ENCODE data around the gene EPB41L1.

Gene EPB41L1

GRCh38 chr20:36199345-36200257, 45.1 kb downstream of the EPB41L1 start:
- Histone ChIP-seq H2BK120ac (ENCODE audit: low read depth, low read length) (no peak overlapping the region), H3K79me1 (ENCODE audit: low read depth, low read length) (no peaks in the 10 kb centered on the region), H3K27me3 (ENCODE audit: control insufficient read depth in 3 of 3, insufficient read depth in 3 of 3, low read depth in 1 of 3, low read length in 3 of 3) (no peaks in the 10 kb centered on the region), H3K23ac (ENCODE audit: low read depth, low read length, poor library complexity) (peak overlapping the region; percentile 15), H3K36me3 (replicated peaks in 1 of 2; ENCODE audit: control insufficient read depth in 2 of 2, insufficient read depth in 2 of 2, low read length in 2 of 2) (peaks cover 3 to 87% of the 10 kb centered on the region in 2 donors), H3K18ac (ENCODE audit: low read length) (no peak overlapping the region), H3K4me2 (ENCODE audit: insufficient read depth, low read length, poor library complexity, severe bottlenecking) (no peak overlapping the region), H3K9me3 (replicated peaks in 1 of 2; ENCODE audit: control insufficient read depth in 2 of 2, insufficient read depth in 1 of 2, low read depth in 1 of 2, low read length in 2 of 2) (no peaks in the 10 kb centered on the region), H4K91ac (ENCODE audit: low read depth, low read length, poor library complexity) (no peak overlapping the region), H3K4me1 (ENCODE audit: control insufficient read depth in 2 of 2, insufficient read depth in 1 of 2, low read depth in 1 of 2, low read length in 2 of 2) (no peaks in the 10 kb centered on the region), H3K4me3 (ENCODE audit: low read length in 2 of 2) (no peak overlapping the region), H2AFZ (ENCODE audit: low read length) (no peak overlapping the region), H2BK5ac (ENCODE audit: low read length) (no peak overlapping the region), H3K9ac (ENCODE audit: low read depth, low read length, poor library complexity) (no peak overlapping the region), H4K8ac (ENCODE audit: low read depth, low read length) (no peak overlapping the region), H3K27ac (replicated peaks; ENCODE audit: low read length) (no peak overlapping the region), H3K14ac (ENCODE audit: low read length) (no peak overlapping the region), H2BK12ac (ENCODE audit: low read length) (no peak overlapping the region), H2BK15ac (ENCODE audit: low read length) (no peak overlapping the region), H2AK5ac (ENCODE audit: low read depth, low read length) (no peak overlapping the region), H3K4ac (ENCODE audit: low read length) (no peak overlapping the region)
- no CpG with 5 or more reads among the region's 6 CpGs for WGBS, 2 donors (ENCODE audit: extremely low coverage in 2 of 2, insufficient read length in 2 of 2, insufficient replicate concordance in 1 of 2)
- DNase-seq (ENCODE audit: low spot score): peak; percentile 80

GRCh38 chr20:36200451-36200850, 45.9 kb downstream of the EPB41L1 start:
- Histone ChIP-seq H3K4ac (ENCODE audit: low read length) (no peak overlapping the region), H2BK5ac (ENCODE audit: low read length) (no peak overlapping the region), H3K23ac (ENCODE audit: low read depth, low read length, poor library complexity) (no peak overlapping the region), H3K36me3 (replicated peaks in 1 of 2; ENCODE audit: control insufficient read depth in 2 of 2, insufficient read depth in 2 of 2, low read length in 2 of 2) (peaks cover 1 to 86% of the 10 kb centered on the region in 2 donors), H2BK15ac (ENCODE audit: low read length) (no peak overlapping the region), H2AK5ac (ENCODE audit: low read depth, low read length) (no peak overlapping the region), H2BK120ac (ENCODE audit: low read depth, low read length) (no peak overlapping the region), H3K4me3 (ENCODE audit: low read length in 2 of 2) (no peak overlapping the region), H3K9me3 (replicated peaks in 1 of 2; ENCODE audit: control insufficient read depth in 2 of 2, insufficient read depth in 1 of 2, low read depth in 1 of 2, low read length in 2 of 2) (no peaks in the 10 kb centered on the region), H3K4me2 (ENCODE audit: insufficient read depth, low read length, poor library complexity, severe bottlenecking) (no peak overlapping the region), H4K91ac (ENCODE audit: low read depth, low read length, poor library complexity) (no peak overlapping the region), H3K9ac (ENCODE audit: low read depth, low read length, poor library complexity) (no peak overlapping the region), H2BK12ac (ENCODE audit: low read length) (no peak overlapping the region), H4K8ac (ENCODE audit: low read depth, low read length) (no peak overlapping the region), H3K14ac (ENCODE audit: low read length) (no peak overlapping the region), H3K4me1 (ENCODE audit: control insufficient read depth in 2 of 2, insufficient read depth in 1 of 2, low read depth in 1 of 2, low read length in 2 of 2) (no peaks in the 10 kb centered on the region), H3K18ac (ENCODE audit: low read length) (no peak overlapping the region), H2AFZ (ENCODE audit: low read length) (no peak overlapping the region), H3K79me1 (ENCODE audit: low read depth, low read length) (no peaks in the 10 kb centered on the region), H3K27me3 (ENCODE audit: control insufficient read depth in 3 of 3, insufficient read depth in 3 of 3, low read depth in 1 of 3, low read length in 3 of 3) (no peaks in the 10 kb centered on the region), H3K27ac (replicated peaks; ENCODE audit: low read length) (no peak overlapping the region)
- no CpG with 5 or more reads among the region's 1 CpG for WGBS, 2 donors (ENCODE audit: extremely low coverage in 2 of 2, insufficient read length in 2 of 2, insufficient replicate concordance in 1 of 2)
- DNase-seq (ENCODE audit: low spot score): no peak

- no peak overlapping the region for H3K4me2 ChIP-seq (ENCODE audit: insufficient read depth, low read length, poor library complexity, severe bottlenecking)
- no CpG with 5 or more reads among the region's 4 CpGs for WGBS, 2 donors (ENCODE audit: extremely low coverage in 2 of 2, insufficient read length in 2 of 2, insufficient replicate concordance in 1 of 2)
- H3K4me1 ChIP-seq (ENCODE audit: control insufficient read depth in 2 of 2, insufficient read depth in 1 of 2, low read depth in 1 of 2, low read length in 2 of 2): no peaks in the 10 kb centered on the region
- H4K91ac ChIP-seq (ENCODE audit: low read depth, low read length, poor library complexity): no peak overlapping the region
- no peaks in the 10 kb centered on the region for H3K79me1 ChIP-seq (ENCODE audit: low read depth, low read length)
- H2AFZ ChIP-seq (ENCODE audit: low read length): no peak overlapping the region
- H2BK15ac ChIP-seq (ENCODE audit: low read length): no peak overlapping the region
- H3K27me3 ChIP-seq (ENCODE audit: control insufficient read depth in 3 of 3, insufficient read depth in 3 of 3, low read depth in 1 of 3, low read length in 3 of 3): no peaks in the 10 kb centered on the region
- no peak overlapping the region for H3K4me3 ChIP-seq (ENCODE audit: low read length in 2 of 2)
- H3K27ac ChIP-seq (replicated peaks; ENCODE audit: low read length): no peak overlapping the region
- H3K18ac ChIP-seq (ENCODE audit: low read length): no peak overlapping the region
- H3K36me3 ChIP-seq (replicated peaks in 1 of 2; ENCODE audit: control insufficient read depth in 2 of 2, insufficient read depth in 2 of 2, low read length in 2 of 2): peaks cover 1 to 86% of the 10 kb centered on the region in 2 donors
- no peak overlapping the region for H3K14ac ChIP-seq (ENCODE audit: low read length)
- no peak overlapping the region for H2BK120ac ChIP-seq (ENCODE audit: low read depth, low read length)
- no peak overlapping the region for H2BK5ac ChIP-seq (ENCODE audit: low read length)
- H3K23ac ChIP-seq (ENCODE audit: low read depth, low read length, poor library complexity): no peak overlapping the region
- H3K9ac ChIP-seq (ENCODE audit: low read depth, low read length, poor library complexity): no peak overlapping the region
- no peaks in the 10 kb centered on the region for H3K9me3 ChIP-seq (replicated peaks in 1 of 2; ENCODE audit: control insufficient read depth in 2 of 2, insufficient read depth in 1 of 2, low read depth in 1 of 2, low read length in 2 of 2)
- no peak overlapping the region for H2BK12ac ChIP-seq (ENCODE audit: low read length)
- no peak overlapping the region for H4K8ac ChIP-seq (ENCODE audit: low read depth, low read length)
- DNase-seq (ENCODE audit: low spot score): no peak
- H2AK5ac ChIP-seq (ENCODE audit: low read depth, low read length): no peak overlapping the region
- H3K4ac ChIP-seq (ENCODE audit: low read length): no peak overlapping the region
These were observed 46.7 kb downstream of the EPB41L1 start for GRCh38 chr20:36201198-36201597.

GRCh38 chr20:36202891-36203338, 48.4 kb downstream of the EPB41L1 start:
- Histone ChIP-seq H3K9ac (ENCODE audit: low read depth, low read length, poor library complexity) (no peak overlapping the region), H2BK15ac (ENCODE audit: low read length) (no peak overlapping the region), H2BK12ac (ENCODE audit: low read length) (no peak overlapping the region), H4K91ac (ENCODE audit: low read depth, low read length, poor library complexity) (no peak overlapping the region), H3K23ac (ENCODE audit: low read depth, low read length, poor library complexity) (no peak overlapping the region), H3K4me1 (ENCODE audit: control insufficient read depth in 2 of 2, insufficient read depth in 1 of 2, low read depth in 1 of 2, low read length in 2 of 2) (no peaks in the 10 kb centered on the region), H2BK120ac (ENCODE audit: low read depth, low read length) (no peak overlapping the region), H3K9me3 (replicated peaks in 1 of 2; ENCODE audit: control insufficient read depth in 2 of 2, insufficient read depth in 1 of 2, low read depth in 1 of 2, low read length in 2 of 2) (no peaks in the 10 kb centered on the region), H3K36me3 (replicated peaks in 1 of 2; ENCODE audit: control insufficient read depth in 2 of 2, insufficient read depth in 2 of 2, low read length in 2 of 2) (peaks cover 4 to 87% of the 10 kb centered on the region in 2 donors), H3K27me3 (ENCODE audit: control insufficient read depth in 3 of 3, insufficient read depth in 3 of 3, low read depth in 1 of 3, low read length in 3 of 3) (no peaks in the 10 kb centered on the region), H2AK5ac (ENCODE audit: low read depth, low read length) (no peak overlapping the region), H3K18ac (ENCODE audit: low read length) (no peak overlapping the region), H2AFZ (ENCODE audit: low read length) (no peak overlapping the region), H3K4me3 (ENCODE audit: low read length in 2 of 2) (no peak overlapping the region), H3K79me1 (ENCODE audit: low read depth, low read length) (no peaks in the 10 kb centered on the region), H3K14ac (ENCODE audit: low read length) (no peak overlapping the region), H3K4ac (ENCODE audit: low read length) (no peak overlapping the region), H3K4me2 (ENCODE audit: insufficient read depth, low read length, poor library complexity, severe bottlenecking) (no peak overlapping the region), H2BK5ac (ENCODE audit: low read length) (no peak overlapping the region), H3K27ac (replicated peaks; ENCODE audit: low read length) (no peak overlapping the region), H4K8ac (ENCODE audit: low read depth, low read length) (no peak overlapping the region)
- peak; percentile 65 for DNase-seq (ENCODE audit: low spot score)
- no CpG with 5 or more reads among the region's 18 CpGs for WGBS, 2 donors (ENCODE audit: extremely low coverage in 2 of 2, insufficient read length in 2 of 2, insufficient replicate concordance in 1 of 2)

All from neuronal stem cell (in vitro differentiated cells).